HCT116 (cell line): ENCODE measurements around the gene WSB1. TPM values are rescaled to one million over a fixed set of nuclear protein-coding genes. Genes with fewer than 3 reads are reported as not detected.

Experiments
- EGR1 ChIP-seq: IDR thresholded peaks from 2 replicates; pipeline ENCODE4 v1.6.1; 2012; ENCODE audit warnings: low read depth
- EZH2phosphoT487 ChIP-seq: fragments of 200-600 bp; IDR thresholded peaks from 2 replicates; pipeline ENCODE4 v1.6.1; 2018; ENCODE audit warnings: antibody characterized with exemption, borderline replicate concordance
- FOSL1 ChIP-seq: IDR thresholded peaks from 2 replicates; pipeline ENCODE4 v1.6.1; 2012; ENCODE audit warnings: low read depth
- POLR2A ChIP-seq: IDR thresholded peaks from 2 replicates; pipeline ENCODE4 v1.7.0; 2011; ENCODE audit warnings: borderline replicate concordance; ENCODE audit not compliant: insufficient read depth, insufficient read length; ENCODE audit errors: extremely low read depth
- SIN3A ChIP-seq: IDR thresholded peaks from 2 replicates; pipeline ENCODE4 v1.6.1; 2012; ENCODE audit warnings: low read depth
- TCF7L2 ChIP-seq: IDR thresholded peaks from 2 replicates; pipeline ENCODE4 v1.7.0; 2011; ENCODE audit warnings: borderline replicate concordance, inconsistent platforms; ENCODE audit not compliant: insufficient read depth, insufficient read length; ENCODE audit errors: extremely low read depth
- ZFX ChIP-seq: fragments of 450-650 bp; IDR thresholded peaks from 2 replicates; pipeline ENCODE4 v1.6.1; 2017
- total RNA-seq: library from RNA; stranded (reverse); gene quantifications from one replicate; pipeline ENCODE4 v1.2.1, GENCODE V29; 2021; ENCODE audit not compliant: unreplicated experiment
- TF ChIP-seq, protein P1 (sequence below): IDR thresholded peaks from 2 replicates; pipeline ENCODE4 v1.6.1; 2012; ENCODE audit warnings: low read depth
- TF ChIP-seq, protein P2 (sequence below): IDR thresholded peaks from 2 replicates; pipeline ENCODE4 v1.6.1; 2012
- TF ChIP-seq, protein P3 (sequence below), 3 experiments: fragments of 200-600 bp in 1 of 3; sonication (generic) in 1 of 3; IDR thresholded peaks in 2 of 3; conservative IDR thresholded peaks in 1 of 3; 2 replicates each; pipeline ENCODE4 v1.5.1; 2012 to 2017; ENCODE audit warnings: low read depth in 2 of 3, low read length in 2 of 3, antibody characterized with exemption in 1 of 3, borderline replicate concordance in 1 of 3, control low read depth in 1 of 3, mild to moderate bottlenecking in 1 of 3, mixed read lengths in 1 of 3, mixed run types in 1 of 3, moderate library complexity in 1 of 3; ENCODE audit not compliant: insufficient read depth in 1 of 3

The WSB1 gene
- total RNA-seq, 1 experiment from 2014 or later: 88.0 TPM

DNA sequence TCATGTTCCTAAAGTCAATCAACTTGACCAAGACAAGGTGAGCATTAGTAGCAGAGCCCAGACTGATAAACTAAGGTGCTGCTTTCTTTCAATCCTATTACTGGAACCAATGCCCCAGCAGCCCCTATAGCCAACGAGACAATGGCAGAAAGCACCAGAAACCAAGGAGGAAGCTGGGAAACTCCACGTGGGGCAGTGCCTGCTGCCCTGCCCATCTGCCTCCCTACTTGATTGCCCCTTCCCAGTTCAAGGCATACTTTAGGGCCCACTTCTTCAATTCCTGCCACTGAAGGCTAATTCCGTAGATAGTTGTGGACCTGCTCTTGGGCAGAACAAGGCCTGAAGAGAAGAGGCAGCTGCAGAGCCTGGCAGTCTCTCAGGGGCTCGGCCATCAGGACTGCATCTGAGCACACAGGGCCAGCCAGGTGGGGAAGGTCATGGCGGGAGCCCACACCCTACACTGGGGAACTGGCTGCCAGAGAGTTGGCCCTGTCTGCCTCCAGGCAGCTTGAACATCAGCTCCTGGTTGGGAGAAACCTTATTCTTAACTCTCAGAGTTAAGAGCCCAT is 30.9 kb downstream of the WSB1 start (continued):
- TF ChIP-seq, protein P1, sequence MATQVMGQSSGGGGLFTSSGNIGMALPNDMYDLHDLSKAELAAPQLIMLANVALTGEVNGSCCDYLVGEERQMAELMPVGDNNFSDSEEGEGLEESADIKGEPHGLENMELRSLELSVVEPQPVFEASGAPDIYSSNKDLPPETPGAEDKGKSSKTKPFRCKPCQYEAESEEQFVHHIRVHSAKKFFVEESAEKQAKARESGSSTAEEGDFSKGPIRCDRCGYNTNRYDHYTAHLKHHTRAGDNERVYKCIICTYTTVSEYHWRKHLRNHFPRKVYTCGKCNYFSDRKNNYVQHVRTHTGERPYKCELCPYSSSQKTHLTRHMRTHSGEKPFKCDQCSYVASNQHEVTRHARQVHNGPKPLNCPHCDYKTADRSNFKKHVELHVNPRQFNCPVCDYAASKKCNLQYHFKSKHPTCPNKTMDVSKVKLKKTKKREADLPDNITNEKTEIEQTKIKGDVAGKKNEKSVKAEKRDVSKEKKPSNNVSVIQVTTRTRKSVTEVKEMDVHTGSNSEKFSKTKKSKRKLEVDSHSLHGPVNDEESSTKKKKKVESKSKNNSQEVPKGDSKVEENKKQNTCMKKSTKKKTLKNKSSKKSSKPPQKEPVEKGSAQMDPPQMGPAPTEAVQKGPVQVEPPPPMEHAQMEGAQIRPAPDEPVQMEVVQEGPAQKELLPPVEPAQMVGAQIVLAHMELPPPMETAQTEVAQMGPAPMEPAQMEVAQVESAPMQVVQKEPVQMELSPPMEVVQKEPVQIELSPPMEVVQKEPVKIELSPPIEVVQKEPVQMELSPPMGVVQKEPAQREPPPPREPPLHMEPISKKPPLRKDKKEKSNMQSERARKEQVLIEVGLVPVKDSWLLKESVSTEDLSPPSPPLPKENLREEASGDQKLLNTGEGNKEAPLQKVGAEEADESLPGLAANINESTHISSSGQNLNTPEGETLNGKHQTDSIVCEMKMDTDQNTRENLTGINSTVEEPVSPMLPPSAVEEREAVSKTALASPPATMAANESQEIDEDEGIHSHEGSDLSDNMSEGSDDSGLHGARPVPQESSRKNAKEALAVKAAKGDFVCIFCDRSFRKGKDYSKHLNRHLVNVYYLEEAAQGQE: no peak
- TF ChIP-seq ZFX: no peak
- TF ChIP-seq FOSL1: no peak
- no peak for TF ChIP-seq SIN3A
- no peak for TF ChIP-seq EGR1
- TF ChIP-seq TCF7L2: no peak
- TF ChIP-seq POLR2A: no peak
- TF ChIP-seq, protein P2, sequence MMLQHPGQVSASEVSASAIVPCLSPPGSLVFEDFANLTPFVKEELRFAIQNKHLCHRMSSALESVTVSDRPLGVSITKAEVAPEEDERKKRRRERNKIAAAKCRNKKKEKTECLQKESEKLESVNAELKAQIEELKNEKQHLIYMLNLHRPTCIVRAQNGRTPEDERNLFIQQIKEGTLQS: no peak
- TF ChIP-seq, protein P3, sequence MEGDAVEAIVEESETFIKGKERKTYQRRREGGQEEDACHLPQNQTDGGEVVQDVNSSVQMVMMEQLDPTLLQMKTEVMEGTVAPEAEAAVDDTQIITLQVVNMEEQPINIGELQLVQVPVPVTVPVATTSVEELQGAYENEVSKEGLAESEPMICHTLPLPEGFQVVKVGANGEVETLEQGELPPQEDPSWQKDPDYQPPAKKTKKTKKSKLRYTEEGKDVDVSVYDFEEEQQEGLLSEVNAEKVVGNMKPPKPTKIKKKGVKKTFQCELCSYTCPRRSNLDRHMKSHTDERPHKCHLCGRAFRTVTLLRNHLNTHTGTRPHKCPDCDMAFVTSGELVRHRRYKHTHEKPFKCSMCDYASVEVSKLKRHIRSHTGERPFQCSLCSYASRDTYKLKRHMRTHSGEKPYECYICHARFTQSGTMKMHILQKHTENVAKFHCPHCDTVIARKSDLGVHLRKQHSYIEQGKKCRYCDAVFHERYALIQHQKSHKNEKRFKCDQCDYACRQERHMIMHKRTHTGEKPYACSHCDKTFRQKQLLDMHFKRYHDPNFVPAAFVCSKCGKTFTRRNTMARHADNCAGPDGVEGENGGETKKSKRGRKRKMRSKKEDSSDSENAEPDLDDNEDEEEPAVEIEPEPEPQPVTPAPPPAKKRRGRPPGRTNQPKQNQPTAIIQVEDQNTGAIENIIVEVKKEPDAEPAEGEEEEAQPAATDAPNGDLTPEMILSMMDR (IDR thresholded peaks at IDR 0.05 in 2 of 3, conservative IDR thresholded peaks at IDR 0.05 in 1 of 3; ENCODE audit: borderline replicate concordance in 1 of 3, insufficient read depth in 1 of 3, low read depth in 2 of 3, low read length in 2 of 3): no peak
- no peak for TF ChIP-seq EZH2phosphoT487
- TF ChIP-seq, all 23 proteins: peak for 0
